GM12872 (cell line): ENCODE measurements around the gene SPHK1.

ENCODE experiments used
- TF ChIP-seq, protein P1 (sequence below): IDR thresholded peaks from 3 replicates; pipeline ENCODE4 v1.5.1; 2011; ENCODE audit warnings: low read depth, mild to moderate bottlenecking, low read length, moderate library complexity; ENCODE audit not compliant: insufficient read depth

Gene SPHK1

DNA sequence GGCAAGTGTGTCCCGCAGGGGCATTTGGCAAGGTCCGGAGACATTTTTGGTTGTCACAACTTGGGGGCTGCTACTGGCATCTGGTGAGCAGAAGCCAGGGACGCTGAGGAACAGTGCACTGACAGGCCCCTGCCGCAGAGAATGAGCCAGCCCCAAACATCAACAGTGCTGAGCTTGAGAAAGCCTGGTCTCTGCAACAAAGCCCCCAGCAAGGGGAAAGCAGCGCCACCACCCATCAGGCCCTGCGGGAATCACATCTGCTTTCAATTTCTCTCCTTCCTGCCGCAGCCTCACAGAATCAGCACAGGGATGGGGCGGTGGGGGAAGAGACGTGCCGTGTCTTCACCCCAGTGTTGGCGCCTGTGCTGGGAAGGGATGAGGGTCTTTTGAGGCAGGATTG lies 15.9 kb upstream of the SPHK1 start:
- TF ChIP-seq, protein P1, sequence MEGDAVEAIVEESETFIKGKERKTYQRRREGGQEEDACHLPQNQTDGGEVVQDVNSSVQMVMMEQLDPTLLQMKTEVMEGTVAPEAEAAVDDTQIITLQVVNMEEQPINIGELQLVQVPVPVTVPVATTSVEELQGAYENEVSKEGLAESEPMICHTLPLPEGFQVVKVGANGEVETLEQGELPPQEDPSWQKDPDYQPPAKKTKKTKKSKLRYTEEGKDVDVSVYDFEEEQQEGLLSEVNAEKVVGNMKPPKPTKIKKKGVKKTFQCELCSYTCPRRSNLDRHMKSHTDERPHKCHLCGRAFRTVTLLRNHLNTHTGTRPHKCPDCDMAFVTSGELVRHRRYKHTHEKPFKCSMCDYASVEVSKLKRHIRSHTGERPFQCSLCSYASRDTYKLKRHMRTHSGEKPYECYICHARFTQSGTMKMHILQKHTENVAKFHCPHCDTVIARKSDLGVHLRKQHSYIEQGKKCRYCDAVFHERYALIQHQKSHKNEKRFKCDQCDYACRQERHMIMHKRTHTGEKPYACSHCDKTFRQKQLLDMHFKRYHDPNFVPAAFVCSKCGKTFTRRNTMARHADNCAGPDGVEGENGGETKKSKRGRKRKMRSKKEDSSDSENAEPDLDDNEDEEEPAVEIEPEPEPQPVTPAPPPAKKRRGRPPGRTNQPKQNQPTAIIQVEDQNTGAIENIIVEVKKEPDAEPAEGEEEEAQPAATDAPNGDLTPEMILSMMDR, result no peak

DNA sequence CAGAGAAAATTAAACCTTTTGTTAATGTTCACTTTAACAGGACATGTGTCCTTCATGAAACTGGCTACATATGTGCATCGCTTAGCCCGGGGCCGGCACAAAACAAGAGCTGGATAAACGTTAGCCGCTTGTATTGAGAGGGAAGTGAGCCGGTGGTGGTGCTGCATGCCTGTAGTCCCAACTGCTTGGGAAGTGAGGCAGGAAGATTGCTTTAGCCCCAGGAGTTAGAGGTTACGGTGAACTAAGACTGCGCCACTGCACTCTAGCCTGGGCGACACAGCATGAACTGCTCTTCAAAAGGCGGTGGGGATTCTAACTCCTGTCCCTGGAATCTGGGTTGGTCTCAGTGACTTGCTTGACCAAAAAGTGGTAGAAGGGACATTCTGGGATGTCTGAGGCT lies 15.0 kb upstream of the SPHK1 start:
- TF ChIP-seq, protein P1, result no peak

GRCh38 chr17:76369804-76370203 lies 14.6 kb upstream of the SPHK1 start:
- TF ChIP-seq, protein P1, result no peak

DNA sequence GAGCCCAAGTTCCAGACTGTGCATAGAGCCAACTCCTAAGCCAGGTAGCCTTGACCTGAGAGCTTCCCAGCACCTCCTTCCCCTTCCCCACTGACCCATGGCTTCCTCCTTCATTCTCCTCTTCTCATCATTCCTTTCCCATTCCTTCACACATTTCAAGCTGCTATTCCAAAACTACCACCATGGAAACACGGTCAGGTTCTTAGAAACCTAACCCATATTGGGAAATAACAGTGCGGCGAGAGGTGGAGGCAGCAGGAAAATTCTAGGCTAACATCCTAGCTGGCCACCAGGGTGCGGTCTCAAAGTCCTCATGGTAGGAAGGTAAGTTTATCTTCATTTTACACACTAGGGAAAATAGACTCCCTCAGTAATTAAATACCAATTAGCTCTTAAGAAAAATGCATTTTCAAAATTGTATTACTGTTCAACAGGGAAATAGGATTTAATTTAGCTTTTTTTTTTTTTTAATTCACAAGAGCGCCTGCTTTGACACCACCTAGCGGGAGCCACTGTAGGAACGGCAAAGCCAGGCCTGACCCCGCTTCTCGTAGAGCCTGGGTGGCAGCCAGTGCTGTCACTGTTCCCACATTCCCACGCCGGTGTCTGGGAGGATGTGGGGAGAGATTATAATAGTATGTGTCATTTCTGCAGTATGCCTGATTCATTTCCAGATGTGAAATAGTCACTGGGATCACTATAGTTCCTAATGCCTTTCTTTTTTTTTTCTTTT lies 14.0 kb upstream of the SPHK1 start:
- TF ChIP-seq, protein P1, result 0 out of 3 replicates have a peak, but pooled peaks have one; percentile 15

GRCh38 chr17:76371656-76372628 lies 12.5 kb upstream of the SPHK1 start:
- TF ChIP-seq, protein P1, result no peak

- TF ChIP-seq, protein P1, result no peak
Observed at GRCh38 chr17:76376318-76377133, 7.9 kb upstream of the SPHK1 start.
